ENCODE measurements around the gene CELF2.

The CELF2 gene

GRCh38 chr10:11173042-11173441, 155.4 kb downstream of the CELF2 start:
- no peak overlapping the region for H3K4me3 ChIP-seq (ENCODE audit: low read depth in 1 of 2, low read length in 2 of 2)
- H3K27ac ChIP-seq (ENCODE audit: low read depth, low read length) = no peak overlapping the region
- H3K27me3 ChIP-seq (ENCODE audit: control insufficient read depth in 1 of 2, insufficient read depth in 2 of 2, low read length in 2 of 2) = no peaks in the 10 kb centered on the region

GRCh38 chr10:11175823-11176243, 158.2 kb downstream of the CELF2 start:
- H3K9ac ChIP-seq (ENCODE audit: low read length) = no peak overlapping the region
- no peaks in the 10 kb centered on the region for H3K9me3 ChIP-seq (ENCODE audit: low read length)
- no peaks in the 10 kb centered on the region for H3K4me1 ChIP-seq (ENCODE audit: insufficient read depth, low read length)
- no peak overlapping the region for H3K4me3 ChIP-seq (ENCODE audit: low read depth in 1 of 2, low read length in 2 of 2)
- H3K27ac ChIP-seq (ENCODE audit: low read depth, low read length) = no peak overlapping the region
- peaks cover 4% of the 10 kb centered on the region for H3K36me3 ChIP-seq (ENCODE audit: insufficient read depth, low read length)
- H3K27me3 ChIP-seq (ENCODE audit: control insufficient read depth in 1 of 2, insufficient read depth in 2 of 2, low read length in 2 of 2) = no peaks in the 10 kb centered on the region

More at GRCh38 chr10:11173042-11173441, 155.4 kb downstream of the CELF2 start:
- H3K4me1 ChIP-seq (ENCODE audit: insufficient read depth, low read length) = peaks cover 11% of the 10 kb centered on the region
- no peak overlapping the region for H3K9ac ChIP-seq (ENCODE audit: low read length)
- peaks cover 4% of the 10 kb centered on the region for H3K36me3 ChIP-seq (ENCODE audit: insufficient read depth, low read length)
- H3K9me3 ChIP-seq (ENCODE audit: low read length) = no peaks in the 10 kb centered on the region

DNA sequence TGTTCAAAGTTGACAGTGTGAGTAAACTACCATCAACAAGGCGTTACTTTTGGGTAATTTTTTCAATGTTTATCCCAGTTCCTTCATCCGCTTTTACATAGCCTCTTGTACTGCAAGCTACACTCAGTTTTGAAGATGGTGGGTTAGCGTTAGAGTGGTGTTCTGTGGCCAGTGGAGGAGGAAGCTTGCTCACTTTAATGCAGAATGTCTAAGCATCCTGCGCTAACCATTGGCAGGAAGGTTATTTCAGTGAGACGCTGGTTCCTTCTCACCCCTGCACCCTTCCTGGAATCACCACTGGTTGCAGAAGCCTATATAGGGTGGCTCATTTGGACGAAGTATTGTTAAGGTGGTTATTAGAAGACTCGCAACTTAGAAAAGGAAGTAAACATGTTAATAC, 159.1 kb downstream of the CELF2 start:
- H3K4me3 ChIP-seq (ENCODE audit: low read depth in 1 of 2, low read length in 2 of 2) = no peak overlapping the region
- no peak overlapping the region for H3K27ac ChIP-seq (ENCODE audit: low read depth, low read length)
- no peaks in the 10 kb centered on the region for H3K27me3 ChIP-seq (ENCODE audit: control insufficient read depth in 1 of 2, insufficient read depth in 2 of 2, low read length in 2 of 2)
- no peak overlapping the region for H3K9ac ChIP-seq (ENCODE audit: low read length)
- peaks cover 4% of the 10 kb centered on the region for H3K36me3 ChIP-seq (ENCODE audit: insufficient read depth, low read length)
- peaks cover 5% of the 10 kb centered on the region for H3K4me1 ChIP-seq (ENCODE audit: insufficient read depth, low read length)
- no peaks in the 10 kb centered on the region for H3K9me3 ChIP-seq (ENCODE audit: low read length)

DNA sequence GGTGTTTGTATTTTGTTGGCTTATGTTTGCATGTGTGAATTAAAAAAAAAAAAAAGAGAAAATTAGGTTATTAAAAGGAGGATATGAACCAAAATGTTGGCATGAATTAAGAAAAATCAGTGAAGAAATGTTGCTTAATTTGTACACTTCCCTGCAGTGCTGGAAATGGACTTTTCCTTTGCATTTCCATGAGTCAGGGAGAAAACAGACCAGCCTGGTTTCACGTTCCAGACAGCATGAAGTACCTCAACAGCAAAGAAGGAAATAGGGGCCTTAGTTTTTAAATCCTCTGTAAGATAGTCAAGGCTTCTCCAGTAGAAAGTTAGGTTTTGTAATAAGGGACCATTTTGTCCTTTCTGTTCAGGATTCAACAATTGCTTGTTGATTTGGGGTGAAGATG, 159.7 kb downstream of the CELF2 start:
- no peak overlapping the region for H3K27ac ChIP-seq (ENCODE audit: low read depth, low read length)
- no peak overlapping the region for H3K4me3 ChIP-seq (ENCODE audit: low read depth in 1 of 2, low read length in 2 of 2)
- peaks cover 12% of the 10 kb centered on the region for H3K4me1 ChIP-seq (ENCODE audit: insufficient read depth, low read length)
- no peaks in the 10 kb centered on the region for H3K9me3 ChIP-seq (ENCODE audit: low read length)
- H3K9ac ChIP-seq (ENCODE audit: low read length) = no peak overlapping the region
- H3K36me3 ChIP-seq (ENCODE audit: insufficient read depth, low read length) = peaks cover 4% of the 10 kb centered on the region
- H3K27me3 ChIP-seq (ENCODE audit: control insufficient read depth in 1 of 2, insufficient read depth in 2 of 2, low read length in 2 of 2) = no peaks in the 10 kb centered on the region

DNA sequence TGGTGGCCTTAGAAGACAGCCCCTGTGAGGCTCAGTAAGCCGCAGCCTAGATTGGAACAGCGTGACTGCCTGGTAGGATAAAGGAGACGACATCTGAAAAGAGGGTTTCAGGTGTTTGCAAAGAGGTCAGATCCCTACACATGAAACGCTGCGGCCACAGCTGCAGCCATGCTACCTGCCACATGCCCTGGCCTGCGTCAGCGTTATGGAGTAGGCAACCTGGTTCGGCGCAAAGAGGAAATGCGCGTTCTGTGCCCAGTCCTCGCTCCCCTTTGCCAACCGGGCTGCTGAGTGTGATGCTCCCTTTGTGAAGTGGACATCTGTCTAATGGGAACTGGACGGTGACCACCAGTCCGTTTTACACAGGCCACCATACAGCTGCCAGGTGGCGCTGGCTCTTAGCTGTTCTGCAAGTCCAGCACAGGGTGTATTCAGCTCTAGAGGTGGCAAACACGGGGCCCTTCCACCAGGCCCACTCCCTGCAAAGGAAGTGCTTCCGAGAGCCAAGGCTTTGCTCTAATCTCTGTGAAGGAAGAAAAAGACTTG, 160.3 kb downstream of the CELF2 start:
- peaks cover 1% of the 10 kb centered on the region for H3K36me3 ChIP-seq (ENCODE audit: insufficient read depth, low read length)
- no peaks in the 10 kb centered on the region for H3K27me3 ChIP-seq (ENCODE audit: control insufficient read depth in 1 of 2, insufficient read depth in 2 of 2, low read length in 2 of 2)
- H3K9ac ChIP-seq (ENCODE audit: low read length) = no peak overlapping the region
- peaks cover 15% of the 10 kb centered on the region for H3K4me1 ChIP-seq (ENCODE audit: insufficient read depth, low read length)
- no peak overlapping the region for H3K4me3 ChIP-seq (ENCODE audit: low read depth in 1 of 2, low read length in 2 of 2)
- H3K9me3 ChIP-seq (ENCODE audit: low read length) = no peaks in the 10 kb centered on the region
- no peak overlapping the region for H3K27ac ChIP-seq (ENCODE audit: low read depth, low read length)

GRCh38 chr10:11178606-11179515, 161.2 kb downstream of the CELF2 start:
- Histone ChIP-seq H3K9me3 (ENCODE audit: low read length) (no peaks in the 10 kb centered on the region), H3K27ac (ENCODE audit: low read depth, low read length) (no peak overlapping the region), H3K9ac (ENCODE audit: low read length) (no peak overlapping the region), H3K4me3 (ENCODE audit: low read depth in 1 of 2, low read length in 2 of 2) (no peak overlapping the region), H3K27me3 (ENCODE audit: control insufficient read depth in 1 of 2, insufficient read depth in 2 of 2, low read length in 2 of 2) (no peaks in the 10 kb centered on the region), H3K4me1 (ENCODE audit: insufficient read depth, low read length) (peaks cover 15% of the 10 kb centered on the region), H3K36me3 (ENCODE audit: insufficient read depth, low read length) (no peaks in the 10 kb centered on the region)

- Histone ChIP-seq H3K9me3 (ENCODE audit: low read length) (no peaks in the 10 kb centered on the region), H3K9ac (ENCODE audit: low read length) (no peak overlapping the region), H3K4me3 (ENCODE audit: low read depth in 1 of 2, low read length in 2 of 2) (no peak overlapping the region), H3K36me3 (ENCODE audit: insufficient read depth, low read length) (no peaks in the 10 kb centered on the region), H3K4me1 (ENCODE audit: insufficient read depth, low read length) (peaks cover 15% of the 10 kb centered on the region), H3K27ac (ENCODE audit: low read depth, low read length) (no peak overlapping the region), H3K27me3 (ENCODE audit: control insufficient read depth in 1 of 2, insufficient read depth in 2 of 2, low read length in 2 of 2) (no peaks in the 10 kb centered on the region)
These were observed 161.9 kb downstream of the CELF2 start for GRCh38 chr10:11179516-11180105.

- Histone ChIP-seq H3K4me1 (ENCODE audit: insufficient read depth, low read length) (peaks cover 15% of the 10 kb centered on the region), H3K9ac (ENCODE audit: low read length) (no peak overlapping the region), H3K27ac (ENCODE audit: low read depth, low read length) (no peak overlapping the region)
These were observed 162.6 kb downstream of the CELF2 start for GRCh38 chr10:11180228-11180627.

DNA sequence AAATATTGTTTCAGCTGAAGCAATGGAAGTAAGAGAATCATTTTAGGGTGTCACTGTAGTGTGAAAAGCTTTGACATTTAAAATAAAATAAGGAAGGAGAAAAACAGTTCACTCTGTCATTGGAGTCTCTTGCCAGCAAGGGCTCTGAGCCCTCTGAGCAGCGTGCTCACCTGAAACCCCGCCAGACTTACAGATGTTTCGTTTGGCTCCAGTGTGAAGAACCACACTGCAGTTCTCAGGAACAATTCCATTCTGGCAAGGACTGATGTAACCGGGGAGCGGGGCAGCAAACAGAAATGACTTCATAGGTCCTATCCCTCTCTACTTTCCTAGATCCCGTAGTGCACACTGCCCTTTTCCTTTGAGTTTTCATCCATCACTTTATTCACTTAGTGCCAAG, 164.3 kb downstream of the CELF2 start:
- no peak overlapping the region for H3K27ac ChIP-seq (ENCODE audit: low read depth, low read length)
- H3K36me3 ChIP-seq (ENCODE audit: insufficient read depth, low read length) = no peaks in the 10 kb centered on the region
- H3K9me3 ChIP-seq (ENCODE audit: low read length) = no peaks in the 10 kb centered on the region
- peaks cover 15% of the 10 kb centered on the region for H3K4me1 ChIP-seq (ENCODE audit: insufficient read depth, low read length)
- H3K4me3 ChIP-seq (ENCODE audit: low read depth in 1 of 2, low read length in 2 of 2) = no peak overlapping the region
- H3K9ac ChIP-seq (ENCODE audit: low read length) = no peak overlapping the region
- no peaks in the 10 kb centered on the region for H3K27me3 ChIP-seq (ENCODE audit: control insufficient read depth in 1 of 2, insufficient read depth in 2 of 2, low read length in 2 of 2)

More at GRCh38 chr10:11180228-11180627, 162.6 kb downstream of the CELF2 start:
- Histone ChIP-seq H3K9me3 (ENCODE audit: low read length) (no peaks in the 10 kb centered on the region), H3K27me3 (ENCODE audit: control insufficient read depth in 1 of 2, insufficient read depth in 2 of 2, low read length in 2 of 2) (no peaks in the 10 kb centered on the region), H3K36me3 (ENCODE audit: insufficient read depth, low read length) (no peaks in the 10 kb centered on the region), H3K4me3 (ENCODE audit: low read depth in 1 of 2, low read length in 2 of 2) (no peak overlapping the region)

GRCh38 chr10:11183015-11183414, 165.3 kb downstream of the CELF2 start:
- Histone ChIP-seq H3K9ac (ENCODE audit: low read length) (no peak overlapping the region), H3K27me3 (ENCODE audit: control insufficient read depth in 1 of 2, insufficient read depth in 2 of 2, low read length in 2 of 2) (no peaks in the 10 kb centered on the region), H3K9me3 (ENCODE audit: low read length) (no peaks in the 10 kb centered on the region), H3K27ac (ENCODE audit: low read depth, low read length) (no peak overlapping the region), H3K4me3 (ENCODE audit: low read depth in 1 of 2, low read length in 2 of 2) (no peak overlapping the region), H3K4me1 (ENCODE audit: insufficient read depth, low read length) (peaks cover 15% of the 10 kb centered on the region), H3K36me3 (ENCODE audit: insufficient read depth, low read length) (no peaks in the 10 kb centered on the region)

- H3K27ac ChIP-seq (ENCODE audit: low read depth, low read length) = no peak overlapping the region
- H3K9me3 ChIP-seq (ENCODE audit: low read length) = no peaks in the 10 kb centered on the region
- no peak overlapping the region for H3K9ac ChIP-seq (ENCODE audit: low read length)
- H3K4me3 ChIP-seq (ENCODE audit: low read depth in 1 of 2, low read length in 2 of 2) = no peak overlapping the region
- H3K36me3 ChIP-seq (ENCODE audit: insufficient read depth, low read length) = no peaks in the 10 kb centered on the region
- H3K27me3 ChIP-seq (ENCODE audit: control insufficient read depth in 1 of 2, insufficient read depth in 2 of 2, low read length in 2 of 2) = no peaks in the 10 kb centered on the region
- peaks cover 21% of the 10 kb centered on the region for H3K4me1 ChIP-seq (ENCODE audit: insufficient read depth, low read length)
These were observed 166.4 kb downstream of the CELF2 start for GRCh38 chr10:11184093-11184492.
